CD4-positive, alpha-beta T cell treated with Interleukin-15 for 1 hour (primary cell): ENCODE data around the gene ABCC9.

Experiments
- DNase-seq: peaks from one replicate; pipeline ENCODE4 v3.0.0-alpha.2; 2020

Gene ABCC9

GRCh38 chr12:21865846-21866245 is 75.4 kb downstream of the ABCC9 start:
- DNase-seq, result no peak

- DNase-seq, result no peak
Measured at GRCh38 chr12:21860534-21860933, 80.7 kb downstream of the ABCC9 start.

GRCh38 chr12:21860128-21860527 is 81.1 kb downstream of the ABCC9 start:
- DNase-seq, result no peak

GRCh38 chr12:21852251-21852650 is 89.0 kb downstream of the ABCC9 start:
- DNase-seq, result no peak

- no peak for DNase-seq
Measured at GRCh38 chr12:21851151-21851550, 90.1 kb downstream of the ABCC9 start.

GRCh38 chr12:21850419-21850818 is 90.8 kb downstream of the ABCC9 start:
- no peak for DNase-seq

- DNase-seq, result no peak
Measured at GRCh38 chr12:21849878-21850277, 91.3 kb downstream of the ABCC9 start.

GRCh38 chr12:21848192-21848591 is 93.0 kb downstream of the ABCC9 start:
- DNase-seq, result no peak

GRCh38 chr12:21843795-21844194 is 97.4 kb downstream of the ABCC9 start:
- DNase-seq, result no peak

- DNase-seq, result no peak
Measured at GRCh38 chr12:21839776-21840175, 101.5 kb downstream of the ABCC9 start.

GRCh38 chr12:21837847-21838246 is 103.4 kb downstream of the ABCC9 start:
- DNase-seq, result no peak

- no peak for DNase-seq
Measured at GRCh38 chr12:21831791-21832344, 109.4 kb downstream of the ABCC9 start.

GRCh38 chr12:21828779-21829178 is 112.4 kb downstream of the ABCC9 start:
- DNase-seq, result no peak

- no peak for DNase-seq
Measured at GRCh38 chr12:21828136-21828775, 113.0 kb downstream of the ABCC9 start.

GRCh38 chr12:21827083-21827482 is 114.1 kb downstream of the ABCC9 start:
- no peak for DNase-seq

GRCh38 chr12:21826618-21826910 is 114.7 kb downstream of the ABCC9 start:
- no peak for DNase-seq

- DNase-seq, result no peak
Measured at GRCh38 chr12:21825886-21826617, 115.2 kb downstream of the ABCC9 start.

GRCh38 chr12:21823581-21823980 is 117.6 kb downstream of the ABCC9 start:
- no peak for DNase-seq

GRCh38 chr12:21819678-21820077 is 121.5 kb downstream of the ABCC9 start:
- DNase-seq, result no peak

GRCh38 chr12:21819236-21819635 is 122.0 kb downstream of the ABCC9 start:
- no peak for DNase-seq

- no peak for DNase-seq
Measured at GRCh38 chr12:21818627-21819026, 122.6 kb downstream of the ABCC9 start.

GRCh38 chr12:21815306-21816062 is 125.7 kb downstream of the ABCC9 start:
- DNase-seq, result no peak

GRCh38 chr12:21814814-21815213 is 126.4 kb downstream of the ABCC9 start:
- no peak for DNase-seq

GRCh38 chr12:21814327-21814726 is 126.9 kb downstream of the ABCC9 start:
- no peak for DNase-seq
